ENCODE measurements around the gene DDX3X. TPM values are rescaled to one million over a fixed set of nuclear protein-coding genes. Genes with fewer than 3 reads are reported as not detected.
A peak's percentile ranks its signal among the peaks of the same experiment; 100 is the strongest.

DDX3X gene
- total and polyA plus RNA-seq, 10 of the 15 experiments (the other 5 are each of a cell fraction or from before 2014, with no cell fraction given), result 52.0 to 283 (median 172) TPM

DNA sequence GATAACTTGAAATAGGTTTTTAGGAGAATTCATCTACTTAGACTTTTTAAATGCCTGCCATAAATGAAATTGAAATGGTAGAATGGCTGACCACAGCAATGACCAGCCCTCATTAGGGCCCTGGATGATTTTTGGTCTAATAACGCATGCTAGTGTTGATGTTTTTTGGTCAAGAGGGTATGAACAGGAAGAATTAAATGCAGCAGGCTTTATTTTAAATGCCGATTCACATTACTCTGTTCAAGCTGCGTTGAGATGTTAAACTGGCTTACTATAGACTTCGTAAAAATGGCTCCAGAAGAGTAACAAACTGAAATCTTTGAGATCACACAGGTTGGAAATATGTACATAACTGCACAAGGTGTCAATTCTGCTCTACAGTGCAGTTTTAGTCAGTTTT, 14.6 kb downstream of the DDX3X start:
- no TSS peak for BruUV-seq (replicated peaks)
- POLR2A ChIA-PET, result no interaction called here

GRCh38 chrX:41350150-41350975, 16.4 kb downstream of the DDX3X start:
- Histone ChIP-seq H3K27me3 (replicated peaks in 1 of 2; ENCODE audit: control insufficient read depth in 2 of 2, insufficient read depth in 2 of 2, low read length in 1 of 2) (no peaks in the 10 kb centered on the region), H2AFZ (ENCODE audit: control insufficient read depth, low read depth, low read length) (no peak overlapping the region), H3K4me1 (ENCODE audit: control insufficient read depth, insufficient read depth, low read length) (no peaks in the 10 kb centered on the region), H3K79me2 (ENCODE audit: control insufficient read depth, insufficient read depth, low read length) (no peaks in the 10 kb centered on the region), H3K4me3 (no peak overlapping the region), H3K27ac (ENCODE audit: control insufficient read depth, insufficient read depth) (no peak overlapping the region), H3K9ac (ENCODE audit: control insufficient read depth, insufficient read depth, low read length) (no peak overlapping the region), H3K4me2 (ENCODE audit: control insufficient read depth, insufficient read depth) (no peak overlapping the region), H3K36me3 (ENCODE audit: control insufficient read depth in 2 of 2, insufficient read depth in 2 of 2, low read length in 1 of 2) (peaks cover 7 to 23% of the 10 kb centered on the region in 2 experiments), H4K20me1 (ENCODE audit: control insufficient read depth, insufficient read depth) (no peaks in the 10 kb centered on the region), H3K9me3 (replicated peaks; ENCODE audit: control insufficient read depth, insufficient read depth, low read length) (no peaks in the 10 kb centered on the region)
- in situ Hi-C loops (cut with MboI), result no loop called here
- SMC1A ChIA-PET (ENCODE audit: uncharacterized antibody, unreplicated experiment), result no interaction called here
- RAD21 ChIA-PET (ENCODE audit: unreplicated experiment), result no interaction called here
- DNase-seq (ENCODE audit: low read depth, low spot score) (no peak), ATAC-seq (peak; percentile 44), FAIRE-seq (no peak)
- 80% methylated on average over 6 of the region's 6 CpGs for WGBS (ENCODE audit: insufficient coverage, insufficient replicate concordance, low lambda C conversion rate, missing lambda C conversion rate)
- CTCF ChIA-PET, result no interaction called here
- BruUV-seq (replicated peaks), result no TSS peak
- intact Hi-C loops (cut with micrococcal nuclease; ENCODE audit: unreplicated experiment), result no loop called here
- POLR2A ChIA-PET, result no interaction called here
- TF ChIP-seq, protein P1, sequence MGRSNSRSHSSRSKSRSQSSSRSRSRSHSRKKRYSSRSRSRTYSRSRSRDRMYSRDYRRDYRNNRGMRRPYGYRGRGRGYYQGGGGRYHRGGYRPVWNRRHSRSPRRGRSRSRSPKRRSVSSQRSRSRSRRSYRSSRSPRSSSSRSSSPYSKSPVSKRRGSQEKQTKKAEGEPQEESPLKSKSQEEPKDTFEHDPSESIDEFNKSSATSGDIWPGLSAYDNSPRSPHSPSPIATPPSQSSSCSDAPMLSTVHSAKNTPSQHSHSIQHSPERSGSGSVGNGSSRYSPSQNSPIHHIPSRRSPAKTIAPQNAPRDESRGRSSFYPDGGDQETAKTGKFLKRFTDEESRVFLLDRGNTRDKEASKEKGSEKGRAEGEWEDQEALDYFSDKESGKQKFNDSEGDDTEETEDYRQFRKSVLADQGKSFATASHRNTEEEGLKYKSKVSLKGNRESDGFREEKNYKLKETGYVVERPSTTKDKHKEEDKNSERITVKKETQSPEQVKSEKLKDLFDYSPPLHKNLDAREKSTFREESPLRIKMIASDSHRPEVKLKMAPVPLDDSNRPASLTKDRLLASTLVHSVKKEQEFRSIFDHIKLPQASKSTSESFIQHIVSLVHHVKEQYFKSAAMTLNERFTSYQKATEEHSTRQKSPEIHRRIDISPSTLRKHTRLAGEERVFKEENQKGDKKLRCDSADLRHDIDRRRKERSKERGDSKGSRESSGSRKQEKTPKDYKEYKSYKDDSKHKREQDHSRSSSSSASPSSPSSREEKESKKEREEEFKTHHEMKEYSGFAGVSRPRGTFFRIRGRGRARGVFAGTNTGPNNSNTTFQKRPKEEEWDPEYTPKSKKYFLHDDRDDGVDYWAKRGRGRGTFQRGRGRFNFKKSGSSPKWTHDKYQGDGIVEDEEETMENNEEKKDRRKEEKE (IDR thresholded peaks at IDR 0.05), result 0 out of 2 replicates have a peak, but pooled peaks have one; percentile 20
- TF ChIP-seq FOXM1 (IDR thresholded peaks at IDR 0.05; ENCODE audit: low read depth, low read length), result peak; percentile 36; the same call in 1 of the 2 replicates
- no peak for TF ChIP-seq NFYA (IDR thresholded peaks at IDR 0.05; ENCODE audit: borderline replicate concordance, low read depth, low read length)
- TF ChIP-seq MEF2B (IDR thresholded peaks at IDR 0.05; ENCODE audit: partially characterized antibody, poor library complexity, severe bottlenecking), result no peak
- TF ChIP-seq, protein P2, sequence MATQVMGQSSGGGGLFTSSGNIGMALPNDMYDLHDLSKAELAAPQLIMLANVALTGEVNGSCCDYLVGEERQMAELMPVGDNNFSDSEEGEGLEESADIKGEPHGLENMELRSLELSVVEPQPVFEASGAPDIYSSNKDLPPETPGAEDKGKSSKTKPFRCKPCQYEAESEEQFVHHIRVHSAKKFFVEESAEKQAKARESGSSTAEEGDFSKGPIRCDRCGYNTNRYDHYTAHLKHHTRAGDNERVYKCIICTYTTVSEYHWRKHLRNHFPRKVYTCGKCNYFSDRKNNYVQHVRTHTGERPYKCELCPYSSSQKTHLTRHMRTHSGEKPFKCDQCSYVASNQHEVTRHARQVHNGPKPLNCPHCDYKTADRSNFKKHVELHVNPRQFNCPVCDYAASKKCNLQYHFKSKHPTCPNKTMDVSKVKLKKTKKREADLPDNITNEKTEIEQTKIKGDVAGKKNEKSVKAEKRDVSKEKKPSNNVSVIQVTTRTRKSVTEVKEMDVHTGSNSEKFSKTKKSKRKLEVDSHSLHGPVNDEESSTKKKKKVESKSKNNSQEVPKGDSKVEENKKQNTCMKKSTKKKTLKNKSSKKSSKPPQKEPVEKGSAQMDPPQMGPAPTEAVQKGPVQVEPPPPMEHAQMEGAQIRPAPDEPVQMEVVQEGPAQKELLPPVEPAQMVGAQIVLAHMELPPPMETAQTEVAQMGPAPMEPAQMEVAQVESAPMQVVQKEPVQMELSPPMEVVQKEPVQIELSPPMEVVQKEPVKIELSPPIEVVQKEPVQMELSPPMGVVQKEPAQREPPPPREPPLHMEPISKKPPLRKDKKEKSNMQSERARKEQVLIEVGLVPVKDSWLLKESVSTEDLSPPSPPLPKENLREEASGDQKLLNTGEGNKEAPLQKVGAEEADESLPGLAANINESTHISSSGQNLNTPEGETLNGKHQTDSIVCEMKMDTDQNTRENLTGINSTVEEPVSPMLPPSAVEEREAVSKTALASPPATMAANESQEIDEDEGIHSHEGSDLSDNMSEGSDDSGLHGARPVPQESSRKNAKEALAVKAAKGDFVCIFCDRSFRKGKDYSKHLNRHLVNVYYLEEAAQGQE (IDR thresholded peaks at IDR 0.05; ENCODE audit: low read depth, low read length), result no peak
- TF ChIP-seq BACH1 (IDR thresholded peaks at IDR 0.05; ENCODE audit: borderline replicate concordance), result peak; percentile 78
- no peak for TF ChIP-seq BMI1 (IDR thresholded peaks at IDR 0.05; ENCODE audit: borderline replicate concordance)
- peak; percentile 49; the same call in 1 of the 2 replicates for TF ChIP-seq MTA3 (IDR thresholded peaks at IDR 0.05; ENCODE audit: borderline replicate concordance, low read length)

More for the DNA sequence above, 14.6 kb downstream of the DDX3X start:
- no peaks in the 10 kb centered on the region for H3K9me3 ChIP-seq (replicated peaks; ENCODE audit: control insufficient read depth, insufficient read depth, low read length)
- H3K79me2 ChIP-seq (ENCODE audit: control insufficient read depth, insufficient read depth, low read length), result no peaks in the 10 kb centered on the region; the same call in 1 of the 2 replicates
- H2AFZ ChIP-seq (ENCODE audit: control insufficient read depth, low read depth, low read length), result no peak overlapping the region
- FAIRE-seq (no peak), DNase-seq (ENCODE audit: low read depth, low spot score) (no peak), ATAC-seq (no peak)
- no peaks in the 10 kb centered on the region for H4K20me1 ChIP-seq (ENCODE audit: control insufficient read depth, insufficient read depth)
- ChIA-PET SMC1A (ENCODE audit: uncharacterized antibody, unreplicated experiment) (no interaction called here), CTCF (no interaction called here), RAD21 (ENCODE audit: unreplicated experiment) (no interaction called here)
- H3K4me3 ChIP-seq, result no peak overlapping the region
- peaks cover 8 to 40% of the 10 kb centered on the region in 2 experiments for H3K36me3 ChIP-seq (ENCODE audit: control insufficient read depth in 2 of 2, insufficient read depth in 2 of 2, low read length in 1 of 2)
- H3K4me1 ChIP-seq (ENCODE audit: control insufficient read depth, insufficient read depth, low read length), result no peaks in the 10 kb centered on the region
- TF ChIP-seq POLR2AphosphoS5 (IDR thresholded peaks at IDR 0.05; ENCODE audit: low read length) (peak; percentile 75), PML (IDR thresholded peaks at IDR 0.05; ENCODE audit: low read length) (no peak), YY1 (IDR thresholded peaks at IDR 0.05; ENCODE audit: low read depth, low read length) (no peak)
- intact Hi-C loops (cut with micrococcal nuclease; ENCODE audit: unreplicated experiment), result no loop called here
- H3K4me2 ChIP-seq (ENCODE audit: control insufficient read depth, insufficient read depth), result no peak overlapping the region
- in situ Hi-C loops (cut with MboI), result no loop called here
- 80% methylated on average over 4 of the region's 4 CpGs for WGBS (ENCODE audit: insufficient coverage, insufficient replicate concordance, low lambda C conversion rate, missing lambda C conversion rate)
- H3K27ac ChIP-seq (ENCODE audit: control insufficient read depth, insufficient read depth), result no peak overlapping the region
- H3K27me3 ChIP-seq (replicated peaks in 1 of 2; ENCODE audit: control insufficient read depth in 2 of 2, insufficient read depth in 2 of 2, low read length in 1 of 2), result no peaks in the 10 kb centered on the region
- no peak overlapping the region for H3K9ac ChIP-seq (ENCODE audit: control insufficient read depth, insufficient read depth, low read length)

Data from GM12878 (cell line).